DOHH2 (cell line): ENCODE data around the gene RCE1.

ENCODE experiments used
- CTCF ChIP-seq: fragments of 200-600 bp; sonication (generic); IDR thresholded peaks from one replicate; pipeline ENCODE4 v1.5.1; 2014; ENCODE audit warnings: antibody characterized with exemption, mild to moderate bottlenecking, low read depth, low read length; ENCODE audit not compliant: poor library complexity, severe bottlenecking
- EZH2phosphoT487 ChIP-seq: fragments of 200-600 bp; sonication (generic); IDR thresholded peaks from 2 replicates; pipeline ENCODE4 v1.6.1; 2017; ENCODE audit warnings: borderline replicate concordance, mild to moderate bottlenecking, antibody characterized with exemption, low read length, moderate library complexity, mixed read lengths

GRCh38 chr11:66800720-66801428 lies 42.4 kb upstream of the RCE1 start:
- no peak for TF ChIP-seq CTCF
- no peak for TF ChIP-seq EZH2phosphoT487
